GM12878 (cell line): ENCODE data around the gene DNAAF3. TPM values are rescaled to one million over a fixed set of nuclear protein-coding genes. Genes with fewer than 3 reads are reported as not detected.

Source experiments
- BCL3 ChIP-seq: IDR thresholded peaks from 2 replicates; pipeline ENCODE4 v1.6.1; 2011; ENCODE audit warnings: borderline replicate concordance, low read depth, mild to moderate bottlenecking, moderate library complexity, low read length; ENCODE audit not compliant: insufficient read depth, poor library complexity, severe bottlenecking
- BMI1 ChIP-seq: fragments of 450-650 bp; IDR thresholded peaks from 2 replicates; pipeline ENCODE4 v1.6.1; 2016; ENCODE audit warnings: mild to moderate bottlenecking, moderate library complexity, borderline replicate concordance
- CREB1 ChIP-seq: IDR thresholded peaks from 2 replicates; pipeline ENCODE4 v1.6.1; 2012; ENCODE audit warnings: low read depth, mild to moderate bottlenecking, inconsistent platforms
- DPF2 ChIP-seq: fragments of 450-650 bp; IDR thresholded peaks from 2 replicates; pipeline ENCODE4 v1.6.1; 2017; ENCODE audit warnings: mild to moderate bottlenecking
- EED ChIP-seq: sonication (generic); IDR thresholded peaks from 2 replicates; pipeline ENCODE4 v1.6.1; 2016; ENCODE audit warnings: antibody characterized with exemption, low read depth
- ELK1 ChIP-seq: IDR thresholded peaks from 2 replicates; pipeline ENCODE4 v1.6.1; 2012; ENCODE audit warnings: low read depth, low read length, improper control_type of control experiment
- EZH2 ChIP-seq: IDR thresholded peaks from 2 replicates; pipeline ENCODE4 v1.6.1; 2012; ENCODE audit warnings: low read depth, mild to moderate bottlenecking, control low read depth, inconsistent platforms, low read length, borderline replicate concordance; ENCODE audit not compliant: control insufficient read depth
- HDAC2 ChIP-seq: fragments of 200-600 bp; sonication (generic); IDR thresholded peaks from 2 replicates; pipeline ENCODE4 v1.6.1; 2017
- HSF1 ChIP-seq: fragments of 150-350 bp; IDR thresholded peaks from 2 replicates; pipeline ENCODE4 v1.6.1; 2014; ENCODE audit warnings: mild to moderate bottlenecking, low read depth, low read length
- IKZF2 ChIP-seq, 2 experiments: fragments of 450-650 bp; IDR thresholded peaks; 2 replicates each; pipeline ENCODE4 v1.6.1; 2017; ENCODE audit warnings: mild to moderate bottlenecking in 2 of 2, moderate library complexity in 2 of 2
- IRF4 ChIP-seq: IDR thresholded peaks from 2 replicates; pipeline ENCODE4 v1.6.1; 2011; ENCODE audit warnings: low read depth, low read length
- LARP7 ChIP-seq: fragments of 450-650 bp; IDR thresholded peaks from 2 replicates; pipeline ENCODE4 v1.6.1; 2017; ENCODE audit warnings: mild to moderate bottlenecking
- MEF2A ChIP-seq: IDR thresholded peaks from 2 replicates; pipeline ENCODE4 v1.6.1; 2011; ENCODE audit warnings: low read depth, mild to moderate bottlenecking, low read length, moderate library complexity; ENCODE audit not compliant: insufficient read depth
- NKRF ChIP-seq: fragments of 450-650 bp; conservative IDR thresholded peaks from 2 replicates; pipeline ENCODE4 v1.6.1; 2017; ENCODE audit warnings: mild to moderate bottlenecking, moderate library complexity
- POU2F2 ChIP-seq: IDR thresholded peaks from 3 replicates; pipeline ENCODE4 v1.6.1; 2011; ENCODE audit warnings: low read depth, mild to moderate bottlenecking, low read length, borderline replicate concordance
- RB1 ChIP-seq: fragments of 450-650 bp; formaldehyde crosslinking; IDR thresholded peaks from 2 replicates; pipeline ENCODE4 v1.6.1; 2017; ENCODE audit warnings: mild to moderate bottlenecking, borderline replicate concordance
- SMAD1 ChIP-seq: fragments of 450-650 bp; IDR thresholded peaks from 2 replicates; pipeline ENCODE4 v1.6.1; 2018; ENCODE audit warnings: mild to moderate bottlenecking, low read depth; ENCODE audit not compliant: partially characterized antibody
- TCF12 ChIP-seq: IDR thresholded peaks from 2 replicates; pipeline ENCODE4 v1.6.1; 2011; ENCODE audit warnings: low read depth, mild to moderate bottlenecking, low read length
- ZNF622 ChIP-seq: fragments of 450-650 bp; IDR thresholded peaks from 2 replicates; pipeline ENCODE4 v1.6.1; 2017; ENCODE audit warnings: mild to moderate bottlenecking, inconsistent platforms
- polyA plus RNA-seq, 11 experiments: library from polyadenylated mRNA; depleted of rRNA in 4 of 11; unstranded in 6 of 11; stranded (reverse) in 5 of 11; fragments of >200 nt; fragmentation: Nextera tagmentation in 4 of 11; fragmentation: Illumina TruSeq in 1 of 11; extraction: Ambion mirVana in 4 of 11; extraction: Trizol in 1 of 11; gene quantifications; 1 replicate in 1 of 11; 2 replicates in 10 of 11; pipeline versions ENCODE4 v1.2.1 to v1.2.3, GENCODE V29; 2011 to 2016; ENCODE audit warnings: inconsistent platforms in 2 of 11, missing spikeins in 2 of 11, low read depth in 1 of 11
- total RNA-seq, 4 experiments: library from RNA; depleted of rRNA in 3 of 4; stranded (reverse); fragments of >200 nt in 3 of 4; fragmentation: Illumina TruSeq in 1 of 4; extraction: Trizol in 1 of 4; gene quantifications; 2 replicates each; pipeline versions ENCODE4 v1.2.1 to v1.2.3, GENCODE V29; 2013 to 2021
- TF ChIP-seq, protein P1 (sequence below): IDR thresholded peaks from 2 replicates; pipeline ENCODE4 v1.6.1; 2012; ENCODE audit warnings: low read depth, low read length, improper control_type of control experiment

The DNAAF3 gene
- total and polyA plus RNA-seq, 10 of the 15 experiments (the other 5 are each of a cell fraction or from before 2014, with no cell fraction given), result not detected

- TF ChIP-seq EED (peak; percentile 59; the same call in 1 of the 2 replicates), BCL3 (no peak), SMAD1 (no peak), LARP7 (peak; percentile 99), POU2F2 (peak; percentile 53; the same call in 1 of the 3 replicates), NKRF (no peak), MEF2A (no peak), RB1 (peak; percentile 23; the same call in 1 of the 2 replicates), CREB1 (peak; percentile 54), IRF4 (no peak), BMI1 (peak; percentile 100), DPF2 (peak; percentile 79), TCF12 (no peak), IKZF2 (IDR thresholded peaks at IDR 0.05) (no peak), ELK1 (no peak; the same call in 1 of the 2 replicates), ZNF622 (no peak), HDAC2 (no peak), EZH2 (no peak), HSF1 (no peak)
- TF ChIP-seq, protein P1, sequence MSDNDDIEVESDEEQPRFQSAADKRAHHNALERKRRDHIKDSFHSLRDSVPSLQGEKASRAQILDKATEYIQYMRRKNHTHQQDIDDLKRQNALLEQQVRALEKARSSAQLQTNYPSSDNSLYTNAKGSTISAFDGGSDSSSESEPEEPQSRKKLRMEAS, result no peak
These were observed 12.6 kb upstream of the DNAAF3 start (continued) for GRCh38 chr19:55178781-55179599.
